Breast epithelium (tissue), 4 donors: ENCODE measurements around the gene RAD9B. TPM values are rescaled to one million over a fixed set of nuclear protein-coding genes. Genes with fewer than 3 reads are reported as not detected.

Experiments used
- DNase-seq, 2 donors: peaks; one replicate each; pipeline ENCODE4 v3.0.0-alpha.2; 2019; ENCODE audit warnings: low spot score in 2 of 2
- H3K27ac ChIP-seq, 2 donors: fragments of 200-600 bp; sonication (generic) in 1 of 2; one replicate each; pipeline ENCODE4 v1.5.1; 2016 to 2019; ENCODE audit warnings: mild to moderate bottlenecking in 1 of 2
- H3K27me3 ChIP-seq, 2 donors: fragments of 200-600 bp; sonication (generic) in 1 of 2; one replicate each; pipeline versions ENCODE4 v1.5.1 to v1.6.0; 2017 to 2019; ENCODE audit warnings: control low read depth in 1 of 2, mild to moderate bottlenecking in 1 of 2
- H3K36me3 ChIP-seq: fragments of 200-600 bp; one replicate; pipeline ENCODE4 v1.5.1; 2019
- H3K4me1 ChIP-seq, 2 donors: fragments of 200-600 bp; sonication (generic); one replicate each; pipeline ENCODE4 v1.5.1; 2016 to 2019; ENCODE audit warnings: control low read depth in 1 of 2
- H3K4me3 ChIP-seq, 3 donors: fragments of 200-600 bp; sonication (generic); 1 replicate in 2 of 3; 2 replicates in 1 of 3; pipeline ENCODE4 v1.5.1; 2016 to 2019; ENCODE audit warnings: mild to moderate bottlenecking in 3 of 3, moderate library complexity in 2 of 3
- H3K9me3 ChIP-seq, 2 donors: fragments of 200-600 bp; sonication (generic) in 1 of 2; one replicate each; pipeline ENCODE4 v1.5.1; 2016 to 2019; ENCODE audit warnings: control low read depth in 1 of 2
- CTCF ChIP-seq, 3 donors: fragments of 450-650 bp; IDR thresholded peaks; one replicate each; pipeline ENCODE4 v1.5.1; 2016 to 2017; ENCODE audit warnings: antibody characterized with exemption in 3 of 3, mild to moderate bottlenecking in 3 of 3, moderate library complexity in 3 of 3
- POLR2A ChIP-seq: fragments of 450-650 bp; IDR thresholded peaks from one replicate; pipeline ENCODE4 v1.6.1; 2016; ENCODE audit warnings: antibody characterized with exemption, mild to moderate bottlenecking, moderate library complexity
- POLR2AphosphoS5 ChIP-seq, 3 donors: sonication (generic); formaldehyde crosslinking; IDR thresholded peaks; one replicate each; pipeline ENCODE4 v1.6.1; 2017; ENCODE audit warnings: antibody characterized with exemption in 3 of 3
- intact Hi-C: fragments of 100-400 bp; cut with DNase I; formaldehyde crosslinking; loops from one replicate; pipeline ENCODE4 v1.15.1; 2023; ENCODE audit warnings: low total_unique reads
- total RNA-seq, 3 donors: library from RNA; depleted of rRNA; stranded (reverse); fragments of >200 nt; gene quantifications; one replicate each; pipeline ENCODE4 v1.1.0, GENCODE V29; 2016

Gene RAD9B
- total RNA-seq, 3 donors from 2014 or later = 0.48 to 2.8 (median 0.66) TPM

- intact Hi-C loops = no loop called here
- Histone ChIP-seq H3K27ac (peak overlapping the region; percentile 29 to 72), H3K4me1 (peaks cover 0 to 14% of the 10 kb centered on the region in 2 donors), H3K4me3 (no peak overlapping the region), H3K36me3 (no peaks in the 10 kb centered on the region), H3K27me3 (no peaks in the 10 kb centered on the region), H3K9me3 (no peaks in the 10 kb centered on the region)
- no peak for TF ChIP-seq CTCF (IDR thresholded peaks at IDR 0.05)
- no peak for DNase-seq
Measured at GRCh38 chr12:110545812-110546211, 43.7 kb downstream of the RAD9B start.

GRCh38 chr12:110546339-110546738 lies 44.2 kb downstream of the RAD9B start:
- TF ChIP-seq POLR2AphosphoS5 (IDR thresholded peaks at IDR 0.05) (no peak), POLR2A (no peak), CTCF (IDR thresholded peaks at IDR 0.05) (no peak)
- DNase-seq = no peak
- intact Hi-C loops = no loop called here
- no peaks in the 10 kb centered on the region for H3K9me3 ChIP-seq
- H3K4me1 ChIP-seq = peaks cover 0 to 14% of the 10 kb centered on the region in 2 donors
- no peaks in the 10 kb centered on the region for H3K27me3 ChIP-seq
- H3K27ac ChIP-seq = peak overlapping the region in 1 of 2 donors; percentile 72
- H3K36me3 ChIP-seq = no peaks in the 10 kb centered on the region
- H3K4me3 ChIP-seq = no peak overlapping the region

GRCh38 chr12:110547090-110547489 lies 45.0 kb downstream of the RAD9B start:
- Histone ChIP-seq H3K36me3 (no peaks in the 10 kb centered on the region), H3K4me1 (peaks cover 0 to 14% of the 10 kb centered on the region in 2 donors), H3K27me3 (no peaks in the 10 kb centered on the region), H3K9me3 (no peaks in the 10 kb centered on the region), H3K27ac (no peak overlapping the region), H3K4me3 (no peak overlapping the region)
- TF ChIP-seq POLR2A (no peak), CTCF (IDR thresholded peaks at IDR 0.05) (no peak), POLR2AphosphoS5 (IDR thresholded peaks at IDR 0.05) (no peak)
- intact Hi-C loops = no loop called here
- DNase-seq = no peak

GRCh38 chr12:110548678-110549077 lies 46.5 kb downstream of the RAD9B start:
- intact Hi-C loops = no loop called here
- no peak overlapping the region for H3K27ac ChIP-seq
- no peak for DNase-seq
- peaks cover 0 to 7% of the 10 kb centered on the region in 2 donors for H3K4me1 ChIP-seq
- no peaks in the 10 kb centered on the region for H3K36me3 ChIP-seq
- no peaks in the 10 kb centered on the region for H3K27me3 ChIP-seq
- no peak for TF ChIP-seq CTCF (IDR thresholded peaks at IDR 0.05)
- TF ChIP-seq POLR2AphosphoS5 (IDR thresholded peaks at IDR 0.05) = no peak
- no peak for TF ChIP-seq POLR2A
- no peak overlapping the region for H3K4me3 ChIP-seq
- H3K9me3 ChIP-seq = no peaks in the 10 kb centered on the region

GRCh38 chr12:110549716-110550115 lies 47.6 kb downstream of the RAD9B start:
- no peaks in the 10 kb centered on the region for H3K36me3 ChIP-seq
- TF ChIP-seq POLR2AphosphoS5 (IDR thresholded peaks at IDR 0.05) = no peak
- no peak overlapping the region for H3K27ac ChIP-seq
- no peak overlapping the region for H3K4me3 ChIP-seq
- H3K27me3 ChIP-seq = no peaks in the 10 kb centered on the region
- no peak for DNase-seq
- H3K4me1 ChIP-seq = no peaks in the 10 kb centered on the region
- H3K9me3 ChIP-seq = no peaks in the 10 kb centered on the region
- intact Hi-C loops = no loop called here

GRCh38 chr12:110550981-110551380 lies 48.9 kb downstream of the RAD9B start:
- intact Hi-C loops = no loop called here
- no peaks in the 10 kb centered on the region for H3K36me3 ChIP-seq
- H3K27me3 ChIP-seq = no peaks in the 10 kb centered on the region
- no peak for DNase-seq
- H3K9me3 ChIP-seq = no peaks in the 10 kb centered on the region
- no peak overlapping the region for H3K4me3 ChIP-seq
- H3K27ac ChIP-seq = no peak overlapping the region
- no peak for TF ChIP-seq CTCF (IDR thresholded peaks at IDR 0.05)
- TF ChIP-seq POLR2AphosphoS5 (IDR thresholded peaks at IDR 0.05) = no peak
- no peak for TF ChIP-seq POLR2A
- H3K4me1 ChIP-seq = peaks cover 0 to 10% of the 10 kb centered on the region in 2 donors
